ENCODE data around the gene B3GNT5.

- TF ChIP-seq POLR2A (IDR thresholded peaks at IDR 0.05) = no peak
- TF ChIP-seq, protein P1, sequence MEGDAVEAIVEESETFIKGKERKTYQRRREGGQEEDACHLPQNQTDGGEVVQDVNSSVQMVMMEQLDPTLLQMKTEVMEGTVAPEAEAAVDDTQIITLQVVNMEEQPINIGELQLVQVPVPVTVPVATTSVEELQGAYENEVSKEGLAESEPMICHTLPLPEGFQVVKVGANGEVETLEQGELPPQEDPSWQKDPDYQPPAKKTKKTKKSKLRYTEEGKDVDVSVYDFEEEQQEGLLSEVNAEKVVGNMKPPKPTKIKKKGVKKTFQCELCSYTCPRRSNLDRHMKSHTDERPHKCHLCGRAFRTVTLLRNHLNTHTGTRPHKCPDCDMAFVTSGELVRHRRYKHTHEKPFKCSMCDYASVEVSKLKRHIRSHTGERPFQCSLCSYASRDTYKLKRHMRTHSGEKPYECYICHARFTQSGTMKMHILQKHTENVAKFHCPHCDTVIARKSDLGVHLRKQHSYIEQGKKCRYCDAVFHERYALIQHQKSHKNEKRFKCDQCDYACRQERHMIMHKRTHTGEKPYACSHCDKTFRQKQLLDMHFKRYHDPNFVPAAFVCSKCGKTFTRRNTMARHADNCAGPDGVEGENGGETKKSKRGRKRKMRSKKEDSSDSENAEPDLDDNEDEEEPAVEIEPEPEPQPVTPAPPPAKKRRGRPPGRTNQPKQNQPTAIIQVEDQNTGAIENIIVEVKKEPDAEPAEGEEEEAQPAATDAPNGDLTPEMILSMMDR (IDR thresholded peaks at IDR 0.05) = no peak
These were observed 15.3 kb downstream of the B3GNT5 start for GRCh38 chr3:183268366-183268765.

All from uterus (tissue), 2 donors.